HepG2 (cell line): ENCODE data around the gene PMVK. TPM values are rescaled to one million over a fixed set of nuclear protein-coding genes. Genes with fewer than 3 reads are reported as not detected.

ENCODE experiments used
- BRD4 ChIP-seq: sonication (generic); formaldehyde crosslinking; IDR thresholded peaks from 2 replicates; pipeline ENCODE4 v1.4.0; 2020; ENCODE audit warnings: missing genetic modification reagents
- DPF2 ChIP-seq: sonication (generic); formaldehyde crosslinking; IDR thresholded peaks from 2 replicates; pipeline ENCODE4 v1.4.0; 2020; ENCODE audit warnings: mild to moderate bottlenecking, low read depth, missing genetic modification reagents, borderline replicate concordance
- ELF1 ChIP-seq: sonication (generic); formaldehyde crosslinking; IDR thresholded peaks from 2 replicates; pipeline ENCODE4 v1.4.0; 2020; ENCODE audit warnings: missing genetic modification reagents
- HIVEP1 ChIP-seq: sonication (generic); formaldehyde crosslinking; IDR thresholded peaks from 2 replicates; pipeline ENCODE4 v1.4.0; 2020; ENCODE audit warnings: mild to moderate bottlenecking, missing genetic modification reagents
- MBNL3 ChIP-seq: fragments of 250-450 bp; sonication (Bioruptor Pico); conservative IDR thresholded peaks from 2 replicates; pipeline ENCODE4 v1.8.0; 2022; ENCODE audit warnings: mild to moderate bottlenecking, inconsistent platforms
- MIER2 ChIP-seq: IDR thresholded peaks from 2 replicates; pipeline ENCODE4 v1.6.1; 2016; ENCODE audit warnings: missing biosample characterization, missing genetic modification reagents
- PHF20 ChIP-seq: sonication (generic); formaldehyde crosslinking; IDR thresholded peaks from 2 replicates; pipeline ENCODE4 v1.5.0; 2020; ENCODE audit warnings: mild to moderate bottlenecking, missing genetic modification reagents
- PHF21A ChIP-seq: sonication (generic); formaldehyde crosslinking; IDR thresholded peaks from 2 replicates; pipeline ENCODE4 v1.5.0; 2020; ENCODE audit warnings: mild to moderate bottlenecking, missing genetic modification reagents
- RFX3 ChIP-seq: IDR thresholded peaks from 2 replicates; pipeline ENCODE4 v1.6.1; 2016; ENCODE audit warnings: missing biosample characterization, missing genetic modification reagents
- SMAD3 ChIP-seq: sonication (generic); formaldehyde crosslinking; IDR thresholded peaks from 2 replicates; pipeline ENCODE4 v1.4.0; 2020; ENCODE audit warnings: missing genetic modification reagents
- YEATS4 ChIP-seq: sonication (generic); formaldehyde crosslinking; IDR thresholded peaks from 2 replicates; pipeline ENCODE4 v1.4.0; 2020; ENCODE audit warnings: missing genetic modification reagents, borderline replicate concordance
- ZFP82 ChIP-seq: sonication (generic); formaldehyde crosslinking; IDR thresholded peaks from 2 replicates; pipeline ENCODE4 v1.5.1; 2020; ENCODE audit warnings: mild to moderate bottlenecking, missing genetic modification reagents, borderline replicate concordance
- ZNF724P ChIP-seq: sonication (generic); formaldehyde crosslinking; IDR thresholded peaks from 2 replicates; pipeline ENCODE4 v1.8.0; 2022; ENCODE audit warnings: missing genetic modification reagents, borderline replicate concordance
- ZNF792 ChIP-seq: IDR thresholded peaks from 2 replicates; pipeline ENCODE4 v1.6.1; 2016
- ZSCAN9 ChIP-seq: IDR thresholded peaks from 2 replicates; pipeline ENCODE4 v1.6.1; 2016; ENCODE audit warnings: borderline replicate concordance
- polyA plus RNA-seq, 8 experiments: library from polyadenylated mRNA; depleted of rRNA in 3 of 8; stranded (reverse) in 7 of 8; unstranded in 1 of 8; fragments of >200 nt; fragmentation: Illumina TruSeq in 4 of 8; extraction: Trizol in 4 of 8; gene quantifications; 2 replicates each; pipeline versions ENCODE4 v1.2.1 to v1.2.3, GENCODE V29; 2011 to 2016; ENCODE audit warnings: low read depth in 4 of 8, missing spikeins in 1 of 8, mixed read lengths in 1 of 8; ENCODE audit not compliant: insufficient read depth in 1 of 8
- total RNA-seq, 5 experiments: library from RNA; depleted of rRNA; stranded (reverse); fragments of >200 nt; fragmentation: Illumina TruSeq; extraction: Trizol; gene quantifications; 2 replicates each; pipeline ENCODE4 v1.2.3, GENCODE V29; 2016; ENCODE audit warnings: low read depth in 1 of 5
- TF ChIP-seq, protein P1 (sequence below): sonication (generic); formaldehyde crosslinking; IDR thresholded peaks from 2 replicates; pipeline ENCODE4 v1.4.0; 2020; ENCODE audit warnings: mild to moderate bottlenecking, missing genetic modification reagents
- TF ChIP-seq, protein P2 (sequence below): sonication (generic); formaldehyde crosslinking; IDR thresholded peaks from 2 replicates; pipeline ENCODE4 v1.5.1; 2020; ENCODE audit warnings: mild to moderate bottlenecking, moderate library complexity, missing genetic modification reagents
- TF ChIP-seq, protein P3 (sequence below): sonication (generic); formaldehyde crosslinking; IDR thresholded peaks from 2 replicates; pipeline ENCODE4 v1.4.0; 2020; ENCODE audit warnings: mild to moderate bottlenecking, missing genetic modification reagents, borderline replicate concordance

The PMVK gene
- total and polyA plus RNA-seq, 2 of the 13 experiments (the other 11 are each of a cell fraction or from before 2014, with no cell fraction given), result 3.9 to 12.6 TPM

DNA sequence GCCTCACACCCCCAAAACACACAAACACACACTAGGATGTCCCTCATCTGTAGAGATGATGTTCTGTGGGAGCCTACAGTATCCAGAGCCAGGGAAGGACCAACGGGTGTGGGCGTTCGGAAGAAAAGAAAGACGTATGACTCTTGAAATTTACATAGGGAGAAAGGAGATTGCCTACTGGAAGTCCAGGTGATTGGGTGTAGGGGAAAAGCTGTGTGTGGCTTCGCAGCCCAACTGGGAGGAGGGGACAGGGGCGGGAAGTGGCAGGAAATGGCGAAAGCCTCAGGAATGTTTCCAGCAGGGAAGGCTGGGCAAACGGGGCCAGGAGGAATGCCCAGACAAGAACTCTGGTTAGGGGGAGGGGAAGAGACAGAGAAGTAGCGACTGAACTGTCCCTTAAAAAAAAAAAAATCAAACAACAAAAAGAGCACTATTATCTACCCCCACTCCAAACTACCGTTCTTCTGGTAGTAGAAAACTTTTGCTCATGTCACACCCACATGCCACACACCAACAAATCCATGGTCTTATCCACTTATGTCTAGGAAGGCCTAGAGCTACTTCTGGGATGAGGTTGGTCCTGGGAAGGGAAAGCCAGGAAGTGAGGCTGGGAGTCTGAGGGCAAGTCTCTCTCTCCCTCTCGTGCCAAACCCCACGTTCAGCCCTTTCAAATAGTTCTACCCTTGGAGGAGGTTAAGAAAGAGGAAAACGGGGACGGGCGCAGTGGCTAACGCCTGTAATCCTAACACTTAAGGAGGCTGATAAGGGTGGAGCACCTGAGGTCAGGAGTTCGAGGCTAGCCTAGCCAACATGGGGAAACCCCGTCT is 36.2 kb upstream of the PMVK start (continued):
- TF ChIP-seq DPF2 (CRISPR knock-in tag) (0 out of 2 replicates have a peak, but pooled peaks have one; percentile 29), SMAD3 (CRISPR knock-in tag) (peak; percentile 23; the same call in 1 of the 2 replicates), PHF21A (CRISPR knock-in tag) (0 out of 2 replicates have a peak, but pooled peaks have one; percentile 68), HIVEP1 (CRISPR knock-in tag) (peak; percentile 9; the same call in 1 of the 2 replicates), BRD4 (CRISPR knock-in tag) (peak; percentile 84; the same call in 1 of the 2 replicates), ZSCAN9 (CRISPR knock-in tag) (peak; percentile 66; the same call in 1 of the 2 replicates), MBNL3 (CRISPR knock-in tag) (no peak), ZFP82 (CRISPR knock-in tag) (0 out of 2 replicates have a peak, but pooled peaks have one; percentile 51), RFX3 (no peak), YEATS4 (CRISPR knock-in tag) (peak; percentile 52; the same call in 1 of the 2 replicates), MIER2 (0 out of 2 replicates have a peak, but pooled peaks have one; percentile 10), ZNF792 (peak; percentile 84; the same call in 1 of the 2 replicates), ELF1 (CRISPR knock-in tag) (peak; percentile 39; the same call in 1 of the 2 replicates), ZNF724P (no peak), PHF20 (0 out of 2 replicates have a peak, but pooled peaks have one; percentile 46)
- TF ChIP-seq, protein P1, sequence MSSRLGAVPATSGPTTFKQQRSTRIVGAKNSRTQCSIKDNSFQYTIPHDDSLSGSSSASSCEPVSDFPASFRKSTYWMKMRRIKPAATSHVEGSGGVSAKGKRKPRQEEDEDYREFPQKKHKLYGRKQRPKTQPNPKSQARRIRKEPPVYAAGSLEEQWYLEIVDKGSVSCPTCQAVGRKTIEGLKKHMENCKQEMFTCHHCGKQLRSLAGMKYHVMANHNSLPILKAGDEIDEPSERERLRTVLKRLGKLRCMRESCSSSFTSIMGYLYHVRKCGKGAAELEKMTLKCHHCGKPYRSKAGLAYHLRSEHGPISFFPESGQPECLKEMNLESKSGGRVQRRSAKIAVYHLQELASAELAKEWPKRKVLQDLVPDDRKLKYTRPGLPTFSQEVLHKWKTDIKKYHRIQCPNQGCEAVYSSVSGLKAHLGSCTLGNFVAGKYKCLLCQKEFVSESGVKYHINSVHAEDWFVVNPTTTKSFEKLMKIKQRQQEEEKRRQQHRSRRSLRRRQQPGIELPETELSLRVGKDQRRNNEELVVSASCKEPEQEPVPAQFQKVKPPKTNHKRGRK (CRISPR knock-in tag), result no peak
- TF ChIP-seq, protein P2, sequence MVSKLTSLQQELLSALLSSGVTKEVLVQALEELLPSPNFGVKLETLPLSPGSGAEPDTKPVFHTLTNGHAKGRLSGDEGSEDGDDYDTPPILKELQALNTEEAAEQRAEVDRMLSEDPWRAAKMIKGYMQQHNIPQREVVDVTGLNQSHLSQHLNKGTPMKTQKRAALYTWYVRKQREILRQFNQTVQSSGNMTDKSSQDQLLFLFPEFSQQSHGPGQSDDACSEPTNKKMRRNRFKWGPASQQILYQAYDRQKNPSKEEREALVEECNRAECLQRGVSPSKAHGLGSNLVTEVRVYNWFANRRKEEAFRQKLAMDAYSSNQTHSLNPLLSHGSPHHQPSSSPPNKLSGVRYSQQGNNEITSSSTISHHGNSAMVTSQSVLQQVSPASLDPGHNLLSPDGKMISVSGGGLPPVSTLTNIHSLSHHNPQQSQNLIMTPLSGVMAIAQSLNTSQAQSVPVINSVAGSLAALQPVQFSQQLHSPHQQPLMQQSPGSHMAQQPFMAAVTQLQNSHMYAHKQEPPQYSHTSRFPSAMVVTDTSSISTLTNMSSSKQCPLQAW (CRISPR knock-in tag), result peak; percentile 83
- TF ChIP-seq, protein P3, sequence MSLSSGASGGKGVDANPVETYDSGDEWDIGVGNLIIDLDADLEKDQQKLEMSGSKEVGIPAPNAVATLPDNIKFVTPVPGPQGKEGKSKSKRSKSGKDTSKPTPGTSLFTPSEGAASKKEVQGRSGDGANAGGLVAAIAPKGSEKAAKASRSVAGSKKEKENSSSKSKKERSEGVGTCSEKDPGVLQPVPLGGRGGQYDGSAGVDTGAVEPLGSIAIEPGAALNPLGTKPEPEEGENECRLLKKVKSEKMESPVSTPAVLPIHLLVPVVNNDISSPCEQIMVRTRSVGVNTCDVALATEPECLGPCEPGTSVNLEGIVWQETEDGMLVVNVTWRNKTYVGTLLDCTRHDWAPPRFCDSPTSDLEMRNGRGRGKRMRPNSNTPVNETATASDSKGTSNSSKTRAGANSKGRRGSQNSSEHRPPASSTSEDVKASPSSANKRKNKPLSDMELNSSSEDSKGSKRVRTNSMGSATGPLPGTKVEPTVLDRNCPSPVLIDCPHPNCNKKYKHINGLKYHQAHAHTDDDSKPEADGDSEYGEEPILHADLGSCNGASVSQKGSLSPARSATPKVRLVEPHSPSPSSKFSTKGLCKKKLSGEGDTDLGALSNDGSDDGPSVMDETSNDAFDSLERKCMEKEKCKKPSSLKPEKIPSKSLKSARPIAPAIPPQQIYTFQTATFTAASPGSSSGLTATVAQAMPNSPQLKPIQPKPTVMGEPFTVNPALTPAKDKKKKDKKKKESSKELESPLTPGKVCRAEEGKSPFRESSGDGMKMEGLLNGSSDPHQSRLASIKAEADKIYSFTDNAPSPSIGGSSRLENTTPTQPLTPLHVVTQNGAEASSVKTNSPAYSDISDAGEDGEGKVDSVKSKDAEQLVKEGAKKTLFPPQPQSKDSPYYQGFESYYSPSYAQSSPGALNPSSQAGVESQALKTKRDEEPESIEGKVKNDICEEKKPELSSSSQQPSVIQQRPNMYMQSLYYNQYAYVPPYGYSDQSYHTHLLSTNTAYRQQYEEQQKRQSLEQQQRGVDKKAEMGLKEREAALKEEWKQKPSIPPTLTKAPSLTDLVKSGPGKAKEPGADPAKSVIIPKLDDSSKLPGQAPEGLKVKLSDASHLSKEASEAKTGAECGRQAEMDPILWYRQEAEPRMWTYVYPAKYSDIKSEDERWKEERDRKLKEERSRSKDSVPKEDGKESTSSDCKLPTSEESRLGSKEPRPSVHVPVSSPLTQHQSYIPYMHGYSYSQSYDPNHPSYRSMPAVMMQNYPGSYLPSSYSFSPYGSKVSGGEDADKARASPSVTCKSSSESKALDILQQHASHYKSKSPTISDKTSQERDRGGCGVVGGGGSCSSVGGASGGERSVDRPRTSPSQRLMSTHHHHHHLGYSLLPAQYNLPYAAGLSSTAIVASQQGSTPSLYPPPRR (CRISPR knock-in tag), result peak; percentile 59; the same call in 1 of the 2 replicates
